ENCODE measurements around the gene NPM3. TPM values are rescaled to one million over a fixed set of nuclear protein-coding genes. Genes with fewer than 3 reads are reported as not detected.

NPM3 gene
- polyA plus RNA-seq, 1 experiment = 31.5 TPM

GRCh38 chr10:101775273-101776160 is 7.7 kb downstream of the NPM3 start, which contains the start of gene FGF8:
FGF8 (minus strand) TSS chr10:101776114; CDS start chr10:101775900, 214 bp downstream.
- ChIA-PET CTCF (interaction anchor here (0.5 to 1.1 kb wide), 2 partner anchors 561 to 595 kb away, joined by 3 read pairs; no protein-coding TSS in a partner anchor), POLR2A (interaction anchor here (0.9 kb wide), 1 partner anchor 161 kb away, joined by 3 read pairs; no protein-coding TSS in a partner anchor)
- DNase-seq (ENCODE audit: low read depth, low spot score) = no peak
- H3K9me3 ChIP-seq (ENCODE audit: control insufficient read depth, insufficient read depth, low read length) = no peaks in the 10 kb centered on the region; the same call in 1 of the 2 replicates
- H3K27ac ChIP-seq (ENCODE audit: low read depth, low read length) = no peak within 1 kb of the TSS
- H3K4me3 ChIP-seq (ENCODE audit: low read depth, low read length) = peak within 1 kb of the TSS; percentile 4; the same call in 1 of the 2 replicates
- TF ChIP-seq CTCF (IDR thresholded peaks at IDR 0.05; ENCODE audit: low read depth, low read length) = no peak
- peaks cover 69% of the 10 kb centered on the region for H3K27me3 ChIP-seq (ENCODE audit: control insufficient read depth, insufficient read depth, low read length)

- Histone ChIP-seq H3K9me3 (ENCODE audit: control insufficient read depth, insufficient read depth, low read length) (no peaks in the 10 kb centered on the region; the same call in 1 of the 2 replicates), H3K27ac (ENCODE audit: low read depth, low read length) (no peak overlapping the region), H3K4me3 (ENCODE audit: low read depth, low read length) (no peak overlapping the region), H3K27me3 (ENCODE audit: control insufficient read depth, insufficient read depth, low read length) (peaks cover 70% of the 10 kb centered on the region)
- CTCF ChIA-PET = interaction anchor here (0.5 to 2.1 kb wide), 4 partner anchors 82 to 595 kb away, joined by 3 to 16 read pairs (median 3); no protein-coding TSS in a partner anchor
- DNase-seq (ENCODE audit: low read depth, low spot score) = no peak
- POLR2A ChIA-PET = interaction anchor here (0.9 kb wide), 1 partner anchor 160 kb away, joined by 3 read pairs; no protein-coding TSS in a partner anchor
- no peak for TF ChIP-seq CTCF (IDR thresholded peaks at IDR 0.05; ENCODE audit: low read depth, low read length)
These were observed 8.5 kb downstream of the NPM3 start for GRCh38 chr10:101774589-101775272.

- ChIA-PET POLR2A (no interaction called here), CTCF (interaction anchor here (0.5 to 2.2 kb wide), 5 partner anchors 11 to 612 kb away, joined by 3 to 16 read pairs (median 3); no protein-coding TSS in a partner anchor)
- Histone ChIP-seq H3K27ac (ENCODE audit: low read depth, low read length) (no peak overlapping the region), H3K9me3 (ENCODE audit: control insufficient read depth, insufficient read depth, low read length) (no peaks in the 10 kb centered on the region; the same call in 1 of the 2 replicates), H3K4me3 (ENCODE audit: low read depth, low read length) (no peak overlapping the region), H3K27me3 (ENCODE audit: control insufficient read depth, insufficient read depth, low read length) (peaks cover 71% of the 10 kb centered on the region)
- no peak for TF ChIP-seq CTCF (IDR thresholded peaks at IDR 0.05; ENCODE audit: low read depth, low read length)
- DNase-seq (ENCODE audit: low read depth, low spot score) = no peak
These were observed 9.2 kb downstream of the NPM3 start for GRCh38 chr10:101773923-101774588.

- CTCF ChIA-PET = interaction anchor here (0.7 to 2.8 kb wide), 5 partner anchors 8 to 611 kb away, joined by 3 to 16 read pairs (median 10); no protein-coding TSS in a partner anchor
- H3K27me3 ChIP-seq (ENCODE audit: control insufficient read depth, insufficient read depth, low read length) = peaks cover 72% of the 10 kb centered on the region
These were observed 10.1 kb downstream of the NPM3 start for GRCh38 chr10:101772895-101773761.

More at GRCh38 chr10:101772895-101773761, 10.1 kb downstream of the NPM3 start:
- DNase-seq (ENCODE audit: low read depth, low spot score) = no peak
- no peak overlapping the region for H3K4me3 ChIP-seq (ENCODE audit: low read depth, low read length)
- no peak overlapping the region for H3K27ac ChIP-seq (ENCODE audit: low read depth, low read length)
- no peak for TF ChIP-seq CTCF (IDR thresholded peaks at IDR 0.05; ENCODE audit: low read depth, low read length)
- POLR2A ChIA-PET = interaction anchor here (0.6 kb wide), 1 partner anchor 175 kb away, joined by 4 read pairs; no protein-coding TSS in a partner anchor
- H3K9me3 ChIP-seq (ENCODE audit: control insufficient read depth, insufficient read depth, low read length) = no peaks in the 10 kb centered on the region; the same call in 1 of the 2 replicates
